Stimulated activated CD8-positive, alpha-beta memory T cell treated with anti-CD3 and anti-CD28 coated beads, Interleukin-4, amount 100 ng/mL, for 48 hours (primary cell): ENCODE results near the gene DNTT.
"Not testable (repeated sequence)": the region's sequence is repeated elsewhere in the genome, so short reads cannot be mapped to it uniquely, and the experiment has no call there.

Experiments used
- DNase-seq: peaks from one replicate; pipeline ENCODE4 v3.0.0-alpha.2; 2020

DNTT gene

GRCh38 chr10:96276831-96277230, 27.4 kb upstream of the DNTT start:
- DNase-seq = no peak

GRCh38 chr10:96279191-96279641, 25.0 kb upstream of the DNTT start:
- no peak for DNase-seq

GRCh38 chr10:96280859-96281258, 23.4 kb upstream of the DNTT start:
- DNase-seq = no peak

DNA sequence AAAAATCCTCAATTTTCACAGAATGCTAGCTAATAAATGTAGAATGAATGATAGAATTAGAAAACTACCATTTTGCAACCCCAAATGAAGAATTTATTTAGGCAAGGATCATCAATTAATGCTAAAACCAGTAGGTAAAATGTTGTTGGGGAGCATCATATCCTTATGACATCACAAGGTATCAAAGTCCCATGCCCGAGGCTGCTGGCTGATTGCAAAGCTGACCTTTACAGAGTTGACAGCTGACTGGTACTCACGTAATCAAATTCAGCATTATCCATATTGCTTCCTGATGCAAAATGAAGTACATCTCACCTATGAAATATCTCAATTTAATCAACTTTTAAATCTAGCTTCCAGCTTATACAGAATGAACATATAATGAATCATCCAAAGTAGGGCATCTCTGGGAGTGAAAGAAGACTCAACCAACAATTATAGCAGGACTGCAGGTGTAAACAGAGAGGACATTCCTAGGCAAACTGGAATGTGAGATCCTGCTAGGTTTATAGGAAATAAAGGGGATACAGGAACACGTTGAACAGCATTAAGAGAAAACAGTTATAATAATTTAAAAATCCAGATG, 22.7 kb upstream of the DNTT start:
- no peak for DNase-seq

- no peak for DNase-seq
Measured at GRCh38 chr10:96283351-96283750, 20.9 kb upstream of the DNTT start.

DNA sequence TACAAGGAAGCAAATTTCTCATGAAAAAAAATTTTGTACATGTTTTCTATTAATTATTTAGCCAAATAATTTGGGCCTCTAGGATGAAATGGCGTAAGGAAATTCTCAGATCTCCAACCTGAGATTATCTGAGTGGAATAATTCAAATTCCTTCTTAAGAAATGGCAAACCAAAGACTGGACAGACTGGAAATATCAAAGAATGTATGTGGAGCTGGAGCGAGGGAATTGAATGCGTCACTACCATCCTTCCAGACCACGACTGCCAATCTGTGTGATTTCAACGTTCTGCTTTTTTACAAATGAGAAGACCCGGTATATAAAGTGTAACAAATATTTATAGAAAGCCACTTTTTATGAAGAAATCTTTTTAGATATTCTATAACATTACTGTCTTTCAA, 20.5 kb upstream of the DNTT start:
- no peak for DNase-seq

- no peak for DNase-seq
Measured at GRCh38 chr10:96285331-96285752, 18.9 kb upstream of the DNTT start.

DNA sequence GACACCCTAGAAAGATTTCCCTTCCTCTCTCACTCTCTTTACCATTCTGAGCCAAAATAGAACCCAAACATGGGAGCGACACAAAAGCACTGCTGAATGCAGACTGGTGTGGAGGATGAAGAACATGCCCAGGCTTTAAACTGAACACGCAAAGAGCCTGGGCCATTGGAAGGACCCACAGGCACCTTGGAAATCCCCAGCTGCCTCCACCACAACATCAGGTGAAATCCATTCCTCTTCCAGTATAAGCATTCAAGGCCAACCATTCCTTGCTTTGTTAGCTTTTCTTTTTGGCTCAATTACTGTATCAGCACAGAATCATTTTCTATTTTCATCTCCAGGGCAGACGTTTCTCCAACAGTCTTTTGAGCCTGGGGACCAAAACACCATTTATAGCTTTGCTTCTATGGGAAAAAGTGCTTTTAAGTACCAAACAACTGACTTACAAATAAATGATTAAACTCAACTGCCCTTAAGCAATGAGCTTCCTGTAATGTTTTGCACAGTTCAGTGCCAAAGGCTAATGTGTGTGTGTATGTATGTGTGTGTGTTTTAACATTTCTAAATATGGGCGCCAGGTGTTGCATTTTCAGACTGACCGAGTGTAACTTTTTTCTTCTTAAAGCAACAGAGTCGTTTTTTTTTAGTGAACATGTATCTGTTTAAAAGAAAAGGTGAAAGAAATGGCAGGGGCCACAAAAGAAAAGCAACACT, 16.7 kb upstream of the DNTT start:
- DNase-seq = no peak

GRCh38 chr10:96288151-96288621, 16.0 kb upstream of the DNTT start:
- no peak for DNase-seq

- no peak for DNase-seq
Measured at GRCh38 chr10:96289218-96289910, 14.9 kb upstream of the DNTT start.

- no peak for DNase-seq
Measured at GRCh38 chr10:96290368-96291133, 13.7 kb upstream of the DNTT start.

DNA sequence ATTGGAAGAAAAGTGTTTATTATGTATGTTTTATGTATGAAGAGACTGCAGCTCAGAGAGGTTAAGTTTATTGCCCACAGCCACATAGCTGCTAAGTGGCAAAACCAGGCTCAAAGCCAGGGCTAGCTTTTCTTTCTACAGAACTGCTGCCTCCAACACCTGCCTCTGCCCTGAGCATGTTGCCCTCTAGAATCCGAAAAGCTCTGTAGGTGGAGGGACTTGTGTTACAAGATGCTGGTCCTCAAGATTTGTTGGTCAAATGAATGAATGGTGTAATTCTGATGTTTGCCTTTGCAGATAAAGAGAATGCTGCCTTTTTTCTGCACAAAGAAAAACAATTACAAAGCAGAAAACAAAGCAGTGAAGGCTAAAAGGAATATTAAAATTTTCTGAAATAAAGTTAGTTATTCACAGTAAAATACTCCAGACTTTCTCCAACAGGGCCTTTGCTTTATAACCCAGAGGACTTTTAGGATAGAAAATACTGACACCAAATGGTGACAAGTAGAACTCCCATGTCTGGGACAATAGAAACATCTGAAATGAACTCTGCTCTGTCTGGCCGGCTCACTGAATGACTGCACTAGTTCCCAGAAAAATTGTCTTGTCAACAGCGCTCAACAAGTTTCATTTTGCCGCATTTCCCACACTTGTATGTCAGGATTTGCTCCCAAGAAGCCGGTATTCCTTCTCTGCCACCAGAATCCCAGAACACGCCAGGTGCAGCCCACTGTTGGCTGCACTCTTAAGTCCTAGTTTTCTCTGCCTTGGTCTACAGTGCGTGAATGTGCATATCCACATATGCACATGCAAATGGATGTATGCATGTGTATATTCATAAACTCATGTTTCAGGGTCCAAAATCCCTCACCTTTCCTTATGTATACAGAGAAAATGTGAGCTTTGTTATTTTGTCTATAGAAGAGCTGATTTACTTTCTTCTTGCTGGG, 11.0 kb upstream of the DNTT start:
- DNase-seq = no peak

DNA sequence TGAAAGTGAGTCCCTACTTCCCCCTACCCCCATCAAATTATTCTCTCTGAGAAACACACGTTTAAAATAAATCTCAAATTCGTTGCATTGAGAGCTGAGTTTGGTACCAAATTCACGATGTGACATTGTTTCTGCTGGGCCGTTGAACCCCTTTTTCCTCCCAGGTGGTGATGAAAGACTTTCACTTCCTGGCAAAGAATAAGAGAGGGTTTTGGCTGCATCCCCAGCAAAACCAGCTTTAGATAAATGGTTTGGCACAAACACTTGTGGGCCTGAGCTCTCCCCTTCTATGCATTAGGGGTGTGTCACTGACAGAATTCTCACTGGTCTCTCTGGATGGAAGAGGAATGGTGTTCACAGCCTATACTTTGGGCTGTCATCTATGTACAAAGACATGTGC, 8.8 kb upstream of the DNTT start:
- DNase-seq = no peak

DNA sequence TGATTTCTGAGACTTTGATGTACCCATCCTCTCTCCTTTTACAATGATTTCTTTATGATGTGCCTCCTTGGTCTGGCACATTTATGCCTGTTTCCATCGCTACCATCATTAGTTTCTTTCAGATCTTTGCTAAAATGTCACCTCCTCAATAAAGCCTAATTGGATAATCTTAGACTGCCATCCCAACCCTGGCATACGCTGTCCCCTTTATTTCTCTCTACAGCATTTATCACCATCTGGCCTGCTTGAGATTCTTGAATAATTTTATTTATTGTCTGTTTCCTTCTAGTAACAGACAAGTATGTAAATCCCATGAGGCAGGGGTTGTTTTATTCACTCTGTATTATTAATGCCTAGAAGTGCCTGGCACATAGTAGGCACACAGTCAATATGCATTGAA, 6.7 kb upstream of the DNTT start:
- DNase-seq = no peak

DNA sequence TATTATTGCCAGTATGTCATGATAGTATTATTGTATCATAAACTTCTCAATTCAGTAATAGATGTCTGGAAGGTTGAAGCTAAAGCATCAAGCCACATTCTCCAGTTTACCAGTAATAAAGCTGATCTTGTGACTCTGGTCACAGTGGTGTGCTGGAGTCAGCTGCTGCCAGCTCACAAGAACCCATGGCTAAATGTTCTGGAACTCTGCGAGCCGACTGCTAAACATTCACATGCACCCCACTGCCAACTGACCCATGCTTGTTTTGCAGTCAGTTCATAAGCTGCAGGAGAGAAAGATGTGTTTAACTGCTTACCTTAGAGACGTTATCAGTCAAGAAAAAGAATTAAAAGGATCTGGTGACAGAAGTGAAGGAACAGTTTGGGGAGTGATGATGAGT, 5.9 kb upstream of the DNTT start:
- DNase-seq = no peak

DNA sequence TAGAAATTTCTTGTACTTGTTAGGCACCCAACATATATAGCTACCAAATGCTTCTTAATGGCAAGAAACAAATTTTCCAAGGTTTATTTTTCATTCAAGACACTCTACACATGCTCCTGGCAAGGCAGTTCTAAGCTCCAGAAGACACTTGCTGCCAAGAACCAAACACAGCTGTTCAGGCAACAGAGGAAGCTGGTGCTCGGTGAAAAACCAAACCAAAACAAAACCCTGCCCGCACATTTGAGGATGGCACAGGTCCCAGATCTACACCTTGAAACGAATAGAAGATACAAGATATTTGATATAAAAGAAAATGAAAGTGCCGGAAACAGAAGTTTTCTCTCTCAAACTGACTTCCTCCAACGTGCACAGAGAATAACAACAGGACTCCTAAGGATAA, 4.9 kb upstream of the DNTT start:
- no peak for DNase-seq

DNA sequence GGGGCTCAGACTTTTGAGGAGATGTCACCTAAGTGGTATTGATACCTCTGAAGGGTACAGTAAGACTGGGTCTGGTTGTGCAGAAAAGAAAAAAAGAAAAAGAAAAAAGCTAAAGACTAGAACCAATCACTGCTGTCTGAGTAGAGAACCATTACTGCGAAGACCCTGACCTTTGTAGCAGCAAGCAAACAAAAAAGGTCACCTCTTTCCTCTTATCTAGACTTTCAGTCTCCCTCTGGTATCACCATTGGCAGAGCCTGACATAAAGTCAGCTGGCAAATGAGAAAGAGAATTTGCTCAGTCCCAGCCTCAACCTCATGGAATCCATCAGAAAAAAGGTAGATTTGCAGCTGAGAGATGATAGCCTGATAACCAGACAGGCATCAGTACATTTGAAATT, 2.6 kb upstream of the DNTT start:
- no peak for DNase-seq

- DNase-seq = no peak
Measured at GRCh38 chr10:96305019-96305418, 785 bp downstream of the DNTT start.

DNA sequence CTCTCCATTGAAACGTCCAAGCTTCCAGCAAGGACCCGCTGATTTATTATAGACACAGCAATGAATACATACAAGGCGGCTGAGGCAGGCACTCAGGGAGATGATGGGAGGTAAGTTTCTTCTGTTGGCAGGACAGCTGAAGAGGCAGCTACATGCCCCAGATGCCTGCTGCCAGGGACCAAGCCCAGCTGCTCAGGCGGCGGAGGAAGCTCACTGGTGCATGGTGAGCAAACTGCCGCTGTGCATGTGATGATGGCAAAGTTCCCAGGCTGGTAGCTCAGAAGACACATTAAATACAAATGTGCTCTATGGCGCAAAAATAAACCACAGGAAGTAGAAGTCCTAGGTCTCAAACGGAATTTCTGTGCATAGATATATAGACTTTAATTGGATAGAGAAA, 2.3 kb downstream of the DNTT start:
- no peak for DNase-seq

GRCh38 chr10:96308854-96309253, 4.6 kb downstream of the DNTT start:
- not testable (repeated sequence) for DNase-seq

DNA sequence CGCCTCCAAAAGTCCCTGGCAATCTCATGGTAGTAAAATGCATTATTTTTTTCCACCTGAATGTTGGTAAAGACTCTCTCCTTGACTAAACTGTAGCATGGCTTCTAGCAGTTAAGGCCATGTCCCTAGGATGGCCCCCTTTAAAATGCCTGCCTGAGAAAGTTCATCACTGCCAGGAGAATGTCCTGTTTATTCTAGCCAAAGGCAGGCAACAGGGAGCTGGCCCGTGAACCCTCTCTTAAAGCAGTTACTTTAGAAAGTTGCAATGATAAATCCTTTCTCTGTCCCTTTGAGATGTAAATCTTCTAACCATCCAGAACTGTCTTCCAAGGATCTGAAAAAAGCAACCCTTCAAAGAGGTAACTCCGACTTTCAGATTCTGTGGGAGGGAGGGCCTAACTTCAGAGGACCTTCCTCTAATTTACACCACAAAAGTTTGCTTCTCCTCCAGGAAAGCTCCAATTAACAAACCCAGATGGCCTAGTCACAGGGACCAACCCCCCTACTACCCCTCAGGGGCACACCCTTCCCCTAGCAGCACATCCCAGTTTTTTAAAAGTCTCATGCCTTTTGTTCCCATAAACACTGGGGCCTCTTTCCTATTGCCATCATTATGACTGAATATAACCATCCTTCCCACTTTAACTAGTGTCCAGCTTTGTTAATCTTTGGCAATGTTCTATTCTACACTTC, 5.5 kb downstream of the DNTT start:
- DNase-seq = no peak

GRCh38 chr10:96310321-96310669, 6.1 kb downstream of the DNTT start:
- no peak for DNase-seq
